GM06990 (cell line): ENCODE measurements around the gene KLHL6.

ENCODE experiments used
- DNase-seq: peaks from one replicate; pipeline ENCODE4 v3.0.0-alpha.2; 2011; ENCODE audit not compliant: insufficient read length; ENCODE audit errors: extremely low read depth
- H3K27me3 ChIP-seq: replicated peaks from 2 replicates; pipeline ENCODE4 v1.6.0; 2011; ENCODE audit warnings: low read length; ENCODE audit not compliant: control insufficient read depth, insufficient read depth
- H3K36me3 ChIP-seq: 2 replicates; pipeline ENCODE4 v1.5.1; 2011; ENCODE audit warnings: low read length; ENCODE audit not compliant: control insufficient read depth, insufficient read depth
- H3K4me3 ChIP-seq: replicated peaks from 2 replicates; pipeline ENCODE4 v1.5.1; 2011; ENCODE audit warnings: low read depth, mild to moderate bottlenecking, control low read depth, low read length
- TF ChIP-seq, protein P1 (sequence below): IDR thresholded peaks from 2 replicates; pipeline ENCODE4 v1.5.1; 2011; ENCODE audit warnings: low read length, control low read depth, mild to moderate bottlenecking, inconsistent platforms; ENCODE audit not compliant: insufficient read depth, poor library complexity, severe bottlenecking

KLHL6 gene

DNA sequence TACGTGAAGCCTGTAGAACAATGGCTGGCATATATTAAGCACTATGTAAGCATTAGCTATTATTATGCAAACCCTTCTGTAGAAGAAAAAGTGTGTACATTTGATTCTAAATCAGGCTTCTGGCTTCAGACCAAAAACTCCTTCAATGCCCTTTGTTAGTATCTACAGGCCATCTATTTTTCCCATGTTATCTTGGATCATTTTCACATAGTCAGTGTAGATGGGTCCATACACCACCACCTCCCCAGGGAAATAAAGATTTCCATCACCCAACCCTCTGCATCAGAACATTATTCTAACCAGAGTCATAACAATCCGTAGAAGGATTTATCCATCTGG, 8.0 kb upstream of the KLHL6 start:
- Histone ChIP-seq H3K4me3 (no peak overlapping the region), H3K36me3 (no peaks in the 10 kb centered on the region), H3K27me3 (no peaks in the 10 kb centered on the region)
- TF ChIP-seq, protein P1, sequence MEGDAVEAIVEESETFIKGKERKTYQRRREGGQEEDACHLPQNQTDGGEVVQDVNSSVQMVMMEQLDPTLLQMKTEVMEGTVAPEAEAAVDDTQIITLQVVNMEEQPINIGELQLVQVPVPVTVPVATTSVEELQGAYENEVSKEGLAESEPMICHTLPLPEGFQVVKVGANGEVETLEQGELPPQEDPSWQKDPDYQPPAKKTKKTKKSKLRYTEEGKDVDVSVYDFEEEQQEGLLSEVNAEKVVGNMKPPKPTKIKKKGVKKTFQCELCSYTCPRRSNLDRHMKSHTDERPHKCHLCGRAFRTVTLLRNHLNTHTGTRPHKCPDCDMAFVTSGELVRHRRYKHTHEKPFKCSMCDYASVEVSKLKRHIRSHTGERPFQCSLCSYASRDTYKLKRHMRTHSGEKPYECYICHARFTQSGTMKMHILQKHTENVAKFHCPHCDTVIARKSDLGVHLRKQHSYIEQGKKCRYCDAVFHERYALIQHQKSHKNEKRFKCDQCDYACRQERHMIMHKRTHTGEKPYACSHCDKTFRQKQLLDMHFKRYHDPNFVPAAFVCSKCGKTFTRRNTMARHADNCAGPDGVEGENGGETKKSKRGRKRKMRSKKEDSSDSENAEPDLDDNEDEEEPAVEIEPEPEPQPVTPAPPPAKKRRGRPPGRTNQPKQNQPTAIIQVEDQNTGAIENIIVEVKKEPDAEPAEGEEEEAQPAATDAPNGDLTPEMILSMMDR: no peak
- DNase-seq: no peak

DNA sequence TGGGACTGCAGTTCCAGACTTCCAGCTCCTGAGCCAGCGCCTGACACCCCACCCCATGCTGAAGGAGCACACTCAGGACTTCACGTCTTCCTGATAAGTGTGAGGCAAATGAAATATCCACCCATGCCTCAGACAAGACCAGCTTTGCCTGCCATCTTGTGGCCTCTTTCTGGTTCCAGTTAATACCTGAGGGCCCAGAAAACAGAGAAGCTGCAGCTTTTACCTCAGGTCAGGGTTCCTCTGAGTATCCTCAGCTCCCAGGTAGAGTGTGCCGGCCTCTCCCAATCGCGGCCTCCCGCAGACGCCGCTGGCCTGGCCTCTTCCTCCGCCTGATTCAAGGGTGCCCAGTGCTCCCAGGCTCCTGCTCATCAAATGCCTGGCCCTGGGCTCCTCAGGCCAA, 5.1 kb upstream of the KLHL6 start:
- no peaks in the 10 kb centered on the region for H3K27me3 ChIP-seq
- H3K36me3 ChIP-seq: no peaks in the 10 kb centered on the region
- H3K4me3 ChIP-seq: no peak overlapping the region
- TF ChIP-seq, protein P1: peak; percentile 45
- DNase-seq: no peak

DNA sequence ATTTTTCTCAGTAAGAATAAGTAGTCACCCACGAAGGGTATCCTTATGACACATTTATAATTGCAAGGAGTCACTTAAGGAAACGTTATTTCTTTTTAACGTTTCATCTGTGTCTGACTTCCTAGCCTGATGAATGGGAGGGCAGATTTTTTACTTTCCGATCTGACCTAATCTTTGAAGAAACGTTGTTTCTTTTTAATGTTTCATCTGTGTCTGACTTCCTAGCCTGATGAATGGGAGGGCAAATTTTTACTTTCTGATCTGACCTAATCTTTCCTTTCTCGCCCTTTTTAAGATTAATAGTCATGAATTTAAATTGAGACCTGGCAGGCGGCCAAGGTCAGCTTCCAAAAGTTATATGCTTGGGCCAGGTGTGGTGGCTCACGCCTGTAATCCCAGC, 3.0 kb upstream of the KLHL6 start:
- Histone ChIP-seq H3K36me3 (no peaks in the 10 kb centered on the region), H3K4me3 (no peak overlapping the region), H3K27me3 (no peaks in the 10 kb centered on the region)
- no peak for DNase-seq
- TF ChIP-seq, protein P1: no peak

DNA sequence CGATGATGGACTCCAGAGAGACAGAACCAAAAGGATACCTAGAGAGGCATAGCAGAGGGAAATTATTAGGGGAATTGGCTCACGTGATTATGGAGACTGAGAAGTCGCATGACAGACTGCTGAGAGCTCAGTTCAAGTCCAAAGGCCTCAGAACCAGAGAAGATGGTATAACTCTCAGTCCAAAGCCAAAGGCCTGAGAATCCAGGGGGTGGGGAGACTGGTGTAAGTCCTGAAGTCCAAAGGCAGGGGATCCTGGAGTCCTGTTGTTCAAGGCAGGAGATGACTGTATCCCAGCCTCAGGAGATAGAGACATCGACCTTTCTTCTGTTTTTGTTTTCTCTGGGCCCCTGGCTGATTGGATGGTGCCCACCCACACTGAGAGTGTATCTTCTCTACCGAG, 1.2 kb upstream of the KLHL6 start:
- H3K4me3 ChIP-seq: no peak overlapping the region
- no peaks in the 10 kb centered on the region for H3K27me3 ChIP-seq
- no peak for DNase-seq
- TF ChIP-seq, protein P1: no peak
- no peaks in the 10 kb centered on the region for H3K36me3 ChIP-seq

DNA sequence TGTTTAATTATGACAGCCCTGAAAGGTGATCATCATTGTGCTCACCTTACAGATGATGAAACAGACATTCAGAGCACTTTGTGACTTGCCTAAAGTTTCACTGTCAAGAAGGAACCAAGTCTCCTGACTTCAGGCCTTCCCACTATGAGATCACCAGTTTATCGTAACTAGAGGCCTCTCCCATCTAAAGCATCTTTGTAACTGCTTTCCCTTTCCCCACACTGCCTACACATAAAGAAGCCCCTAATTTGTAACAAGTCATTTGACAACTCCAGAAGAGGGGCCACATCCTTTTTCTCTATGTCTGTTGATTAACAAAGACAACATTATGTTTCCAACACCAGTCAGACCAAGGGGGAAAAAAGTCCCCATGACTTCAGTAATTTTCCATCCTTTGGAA, 1.1 kb downstream of the KLHL6 start:
- TF ChIP-seq, protein P1: no peak
- H3K4me3 ChIP-seq: peak overlapping the region; percentile 61
- DNase-seq: peak; percentile 54

DNA sequence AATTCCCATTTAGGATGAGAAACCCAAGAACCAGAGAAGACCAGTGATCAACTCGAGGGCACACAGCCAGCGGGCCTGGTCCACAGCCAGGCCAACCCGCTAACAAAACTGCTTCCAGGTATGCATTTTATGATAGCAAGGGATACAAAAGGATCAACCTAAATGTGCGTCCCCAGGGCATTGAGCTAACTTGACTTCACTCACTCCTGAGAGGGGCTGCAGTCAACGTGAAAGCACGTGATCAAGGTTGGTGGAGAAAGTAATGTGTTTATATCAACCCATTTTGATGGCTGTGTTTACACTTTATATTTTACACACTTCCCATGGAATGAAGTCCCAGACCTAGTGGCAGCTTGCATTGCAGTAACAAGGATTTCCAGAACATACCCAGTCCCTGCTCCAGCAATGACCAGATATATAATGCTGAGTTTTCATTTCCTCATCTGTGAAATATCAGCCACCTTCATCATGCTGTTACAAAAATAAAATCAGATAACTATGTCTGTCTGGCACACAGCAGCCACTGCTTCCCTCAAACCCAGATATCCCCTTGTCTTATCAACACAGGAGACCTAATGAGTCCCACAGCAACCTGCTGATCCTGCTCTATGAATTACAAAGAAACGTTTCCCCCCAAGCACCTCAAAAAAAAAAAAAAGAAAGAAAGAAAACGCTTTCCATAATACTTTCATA, 2.0 kb downstream of the KLHL6 start:
- no peak for DNase-seq
- Histone ChIP-seq H3K4me3 (peak overlapping the region; percentile 61), H3K27me3 (no peaks in the 10 kb centered on the region), H3K36me3 (no peaks in the 10 kb centered on the region)
- TF ChIP-seq, protein P1: no peak

More for the DNA sequence above, 1.1 kb downstream of the KLHL6 start:
- Histone ChIP-seq H3K27me3 (no peaks in the 10 kb centered on the region), H3K36me3 (no peaks in the 10 kb centered on the region)
